ENCODE measurements around the gene FREY1.
"Not testable (repeated sequence)": the region's sequence is repeated elsewhere in the genome, so short reads cannot be mapped to it uniquely, and the experiment has no call there.

Gene FREY1

DNA sequence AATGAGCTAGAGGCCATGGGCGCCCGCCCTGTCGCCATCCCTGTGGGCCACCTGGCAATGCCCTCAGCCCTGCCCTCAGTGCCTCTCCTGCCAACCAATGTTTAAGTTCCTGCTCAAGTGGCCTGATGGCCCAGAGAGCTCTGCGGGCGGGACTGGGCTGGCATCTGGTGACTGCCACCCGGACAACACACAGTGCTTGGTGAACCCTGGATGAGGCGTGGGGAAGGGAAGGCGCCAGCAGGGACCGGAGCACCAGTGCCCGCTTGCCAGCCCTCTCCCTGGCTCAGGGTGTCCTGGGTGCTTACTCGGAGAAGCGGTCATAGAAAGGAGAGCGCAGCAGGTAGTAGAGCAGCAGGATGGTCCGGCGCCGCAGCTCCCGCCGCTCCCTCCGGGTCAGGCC, 6.4 kb upstream of the FREY1 start:
- DNase-seq = no peak

DNA sequence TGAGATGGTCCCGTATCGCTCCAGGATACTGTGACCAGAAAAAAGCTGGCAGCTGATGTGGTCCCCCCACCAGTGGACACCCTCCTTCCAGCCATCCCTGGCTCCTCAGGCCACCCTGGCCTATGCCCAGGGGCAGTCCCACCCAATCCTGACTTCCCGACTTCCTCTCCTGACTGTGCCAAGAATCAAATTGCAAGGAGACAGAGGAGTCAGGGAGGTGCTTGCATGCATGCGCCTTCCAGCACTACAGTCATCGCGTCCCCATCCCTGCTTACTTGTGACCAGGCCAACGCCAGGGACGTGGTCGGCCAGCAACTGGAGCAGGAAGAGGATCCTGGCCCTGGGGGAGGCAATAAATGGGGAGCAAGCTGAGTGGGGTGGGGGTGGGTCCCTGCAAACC, 3.6 kb upstream of the FREY1 start:
- DNase-seq = no peak

DNA sequence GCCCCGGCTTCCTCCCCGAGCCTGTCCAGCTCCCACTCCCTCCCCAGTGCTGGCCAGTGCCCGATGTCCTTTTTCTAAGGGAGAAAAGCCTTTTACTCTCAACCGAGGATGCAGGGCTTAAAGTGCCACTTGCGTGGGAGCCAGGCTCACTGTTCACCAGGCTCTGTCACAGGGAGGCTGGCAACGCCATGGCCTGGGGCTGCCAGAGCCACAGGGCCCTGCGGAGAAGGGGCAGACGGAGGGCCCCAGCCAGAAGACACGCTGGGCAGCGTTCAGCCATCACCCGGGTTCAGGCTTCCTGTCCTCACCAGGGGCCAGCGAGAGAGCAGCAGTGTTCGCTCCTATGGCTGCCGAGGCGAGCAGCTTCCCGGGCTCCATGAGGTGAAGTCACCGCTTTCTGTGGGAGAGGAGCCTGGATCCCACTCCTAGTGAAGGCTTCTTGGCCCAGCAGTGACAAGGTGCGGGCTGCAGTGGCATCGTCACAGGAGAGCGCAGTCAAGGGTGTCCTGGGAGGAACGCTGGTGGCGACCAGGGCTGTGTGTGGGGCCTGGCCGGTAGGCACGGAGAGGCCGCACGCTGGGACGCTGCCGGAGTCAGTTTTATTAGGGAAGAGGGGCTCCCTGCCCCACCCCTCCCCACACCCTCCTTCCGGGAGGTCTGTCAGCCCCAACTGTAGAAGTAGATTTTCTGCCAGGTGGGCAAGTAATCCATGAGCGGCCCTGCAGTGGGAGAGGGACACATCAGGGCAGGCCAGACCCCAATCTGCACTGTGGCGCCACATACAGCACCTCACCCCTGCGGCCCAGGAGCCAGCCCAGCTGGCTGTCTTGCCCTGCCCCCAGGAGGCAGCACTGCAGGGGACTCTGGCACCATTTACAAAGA, 2.8 kb upstream of the FREY1 start:
- DNase-seq = no peak

DNA sequence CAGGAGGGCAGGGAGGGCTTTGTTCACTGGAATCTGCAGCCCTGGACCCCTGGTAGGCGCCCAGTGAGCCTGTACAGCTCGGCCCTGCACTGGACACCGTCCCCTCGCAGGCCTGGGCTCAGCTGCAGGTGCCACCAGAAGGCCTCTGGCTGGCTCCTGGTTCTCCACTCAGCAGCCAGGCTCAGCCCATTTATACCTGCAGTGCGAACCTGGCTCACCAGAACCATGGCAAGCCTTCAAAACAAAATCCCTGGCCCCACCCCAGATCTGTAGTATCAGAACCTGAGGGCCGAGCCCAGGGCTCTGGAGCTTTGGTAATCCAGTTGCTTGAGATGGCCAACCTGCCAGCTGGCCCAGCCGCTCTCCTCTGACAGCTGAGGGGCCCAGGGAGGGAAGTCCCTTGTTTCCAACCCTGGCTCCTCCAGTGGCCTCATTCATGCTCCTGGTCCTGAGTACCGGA, 870 bp upstream of the FREY1 start:
- no peak for DNase-seq

DNA sequence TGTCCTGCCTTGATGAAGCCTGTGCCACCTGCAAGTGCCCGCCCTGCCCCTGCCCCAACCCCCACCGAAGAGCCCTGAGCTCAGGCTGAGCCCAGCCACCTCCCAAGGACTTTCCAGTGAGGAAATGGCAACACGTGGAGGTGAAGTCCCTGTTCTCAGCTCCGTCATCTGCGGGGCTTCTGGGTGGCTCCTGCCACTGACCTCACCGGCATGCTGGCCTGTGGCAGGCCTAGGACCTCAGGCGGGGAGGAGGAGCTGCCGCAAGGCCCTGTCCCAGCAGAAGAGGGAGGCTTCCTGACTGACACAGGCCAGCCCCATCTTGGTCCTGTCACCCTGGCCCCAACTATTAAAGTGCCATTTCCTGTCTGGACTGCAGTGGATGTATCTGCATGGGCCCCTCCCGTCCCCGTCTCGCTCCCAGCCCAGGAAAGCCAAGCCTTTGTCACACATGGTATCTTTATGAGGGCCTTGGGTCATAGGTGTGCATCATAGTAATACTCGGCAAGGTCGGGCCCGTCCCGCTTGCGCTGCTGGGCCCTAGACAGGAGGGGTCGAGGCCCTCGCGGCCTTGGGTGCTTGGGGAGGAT, 882 bp downstream of the FREY1 start:
- no peak for DNase-seq

DNA sequence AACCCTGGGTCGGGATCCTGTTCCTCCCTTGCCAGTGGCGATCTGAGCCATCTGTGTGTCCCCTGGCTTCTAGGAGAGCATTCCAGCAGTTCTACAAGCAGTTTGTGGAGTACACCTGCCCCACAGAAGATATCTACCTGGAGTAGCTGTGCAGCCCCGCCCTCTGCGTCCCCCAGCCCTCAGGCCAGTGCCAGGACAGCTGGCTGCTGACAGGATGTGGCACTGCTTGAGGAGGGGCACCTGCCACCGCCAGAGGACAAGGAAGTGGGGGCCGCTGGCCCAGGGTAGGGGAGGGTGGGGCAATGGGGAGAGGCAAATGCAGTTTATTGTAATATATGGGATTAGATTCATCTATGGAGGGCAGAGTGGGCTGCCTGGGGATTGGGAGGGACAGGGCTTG, 1.5 kb downstream of the FREY1 start:
- not testable (repeated sequence) for DNase-seq

DNA sequence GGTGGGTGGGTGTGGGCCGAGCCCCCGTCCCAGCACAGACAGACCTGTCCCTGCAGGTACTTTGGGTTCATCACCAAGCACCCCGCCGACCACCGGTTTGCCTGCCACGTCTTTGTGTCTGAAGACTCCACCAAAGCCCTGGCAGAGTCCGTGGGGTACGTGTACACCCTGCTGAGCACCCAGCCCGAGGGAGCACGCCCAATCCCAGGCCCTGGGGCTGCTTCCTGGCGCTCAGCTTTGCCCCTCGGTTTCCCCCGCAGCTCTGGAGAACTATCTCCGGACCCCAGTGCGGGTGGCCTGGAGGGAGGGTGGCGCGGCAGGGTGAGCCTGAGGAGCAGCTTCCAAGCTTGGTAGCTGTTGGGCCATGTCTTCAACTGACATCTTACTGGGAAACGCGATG, 2.0 kb downstream of the FREY1 start:
- DNase-seq = no peak

DNA sequence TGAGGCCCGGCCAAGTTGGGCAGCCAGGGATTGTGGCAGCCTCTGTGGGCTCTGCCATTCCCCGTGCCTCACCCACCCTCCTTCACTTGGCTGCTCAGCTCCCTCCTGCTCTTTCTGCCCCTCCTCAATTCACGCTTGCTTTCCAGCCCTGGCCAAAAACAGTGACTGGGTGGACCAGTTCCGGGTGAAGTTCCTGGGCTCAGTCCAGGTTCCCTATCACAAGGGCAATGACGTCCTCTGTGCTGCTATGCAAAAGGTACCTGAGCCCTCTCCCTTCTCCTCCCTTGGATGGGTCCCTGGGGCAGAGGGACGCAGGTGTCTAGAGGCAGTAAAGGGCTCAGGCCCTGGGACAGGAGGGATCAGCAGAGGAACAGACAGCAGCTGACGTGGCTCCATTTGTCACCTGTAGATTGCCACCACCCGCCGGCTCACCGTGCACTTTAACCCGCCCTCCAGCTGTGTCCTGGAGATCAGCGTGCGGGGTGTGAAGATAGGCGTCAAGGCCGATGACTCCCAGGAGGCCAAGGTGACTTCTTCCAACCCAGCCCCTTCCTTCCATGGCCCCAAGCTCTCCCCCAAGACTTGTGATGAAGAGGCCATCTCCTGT, 2.7 kb downstream of the FREY1 start:
- no peak for DNase-seq

DNA sequence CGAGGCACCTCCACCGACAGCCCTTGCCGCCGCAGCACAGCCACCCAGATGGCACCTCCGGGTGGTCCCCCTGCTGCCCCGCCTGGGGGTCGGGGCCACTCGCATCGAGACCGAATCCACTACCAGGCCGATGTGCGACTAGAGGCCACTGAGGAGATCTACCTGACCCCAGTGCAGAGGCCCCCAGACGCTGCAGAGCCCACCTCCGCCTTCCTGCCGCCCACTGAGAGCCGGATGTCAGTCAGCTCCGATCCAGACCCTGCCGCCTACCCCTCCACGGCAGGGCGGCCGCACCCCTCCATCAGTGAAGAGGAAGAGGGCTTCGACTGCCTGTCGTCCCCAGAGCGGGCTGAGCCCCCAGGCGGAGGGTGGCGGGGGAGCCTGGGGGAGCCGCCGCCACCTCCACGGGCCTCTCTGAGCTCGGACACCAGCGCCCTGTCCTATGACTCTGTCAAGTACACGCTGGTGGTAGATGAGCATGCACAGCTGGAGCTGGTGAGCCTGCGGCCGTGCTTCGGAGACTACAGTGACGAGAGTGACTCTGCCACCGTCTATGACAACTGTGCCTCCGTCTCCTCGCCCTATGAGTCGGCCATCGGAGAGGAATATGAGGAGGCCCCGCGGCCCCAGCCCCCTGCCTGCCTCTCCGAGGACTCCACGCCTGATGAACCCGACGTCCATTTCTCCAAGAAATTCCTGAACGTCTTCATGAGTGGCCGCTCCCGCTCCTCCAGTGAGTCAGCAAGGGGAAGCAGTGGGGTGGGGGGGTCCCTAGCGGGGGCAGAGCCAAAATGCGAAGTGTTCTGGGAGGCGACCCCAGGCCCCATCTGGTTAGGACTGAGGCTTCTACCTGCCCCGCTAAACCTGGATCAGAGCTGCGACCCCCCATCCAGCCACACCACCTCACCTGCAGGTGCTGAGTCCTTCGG, 4.4 kb downstream of the FREY1 start:
- DNase-seq = no peak

DNA sequence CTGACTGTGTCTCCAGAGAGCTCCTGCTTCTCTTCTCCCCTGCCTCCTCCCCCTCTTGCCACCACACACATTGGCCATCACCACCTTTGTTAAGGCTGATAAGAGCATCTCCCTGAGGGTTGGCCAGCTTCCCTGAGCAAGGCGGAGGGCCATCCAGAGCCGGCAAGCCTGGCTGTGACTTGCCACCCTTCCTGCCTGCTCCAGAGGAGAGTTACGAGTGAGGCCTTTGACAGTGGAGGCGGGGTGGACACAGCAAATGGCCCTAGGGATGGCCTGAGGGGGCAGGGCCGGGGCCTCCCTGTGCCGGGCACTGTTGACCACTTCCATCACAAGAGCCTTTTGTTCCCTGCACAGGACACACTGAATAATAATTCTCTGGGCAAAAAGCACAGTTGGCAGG, 5.4 kb downstream of the FREY1 start:
- no peak for DNase-seq

DNA sequence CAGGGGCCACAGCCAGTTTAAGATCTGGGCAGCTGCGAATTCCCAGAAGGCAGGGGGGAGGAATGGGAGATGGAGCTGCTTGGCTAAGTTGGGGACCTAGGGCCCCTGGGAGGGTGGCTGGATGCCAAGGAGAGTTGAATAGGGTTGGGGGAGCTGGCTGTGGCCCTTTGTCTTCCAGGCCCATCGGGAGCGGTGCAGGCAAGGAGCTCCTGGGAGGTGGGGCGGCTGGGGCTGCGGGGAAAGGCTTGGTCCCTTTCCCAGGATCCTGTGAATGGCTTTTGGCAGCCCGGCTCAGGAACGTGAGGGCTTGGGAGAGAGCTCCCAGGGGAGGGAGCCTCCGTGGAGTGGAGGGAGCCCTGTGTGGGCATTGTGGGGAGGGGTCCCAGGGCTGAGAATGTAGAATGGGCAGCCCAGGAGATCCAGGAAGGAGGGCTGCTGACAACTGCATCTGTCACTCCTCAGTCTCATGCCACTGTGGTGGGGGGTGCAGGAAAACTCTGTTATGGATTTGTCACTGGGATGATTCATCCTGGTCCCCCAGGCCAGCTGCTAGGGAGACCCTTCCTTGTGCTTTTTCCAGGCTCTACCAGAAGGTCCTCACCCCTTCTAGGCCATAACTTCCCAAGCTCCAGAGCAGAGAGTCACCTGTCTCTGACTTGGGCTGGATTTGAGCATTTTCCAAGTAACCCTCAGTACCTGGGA, 6.0 kb downstream of the FREY1 start:
- no peak for DNase-seq

DNA sequence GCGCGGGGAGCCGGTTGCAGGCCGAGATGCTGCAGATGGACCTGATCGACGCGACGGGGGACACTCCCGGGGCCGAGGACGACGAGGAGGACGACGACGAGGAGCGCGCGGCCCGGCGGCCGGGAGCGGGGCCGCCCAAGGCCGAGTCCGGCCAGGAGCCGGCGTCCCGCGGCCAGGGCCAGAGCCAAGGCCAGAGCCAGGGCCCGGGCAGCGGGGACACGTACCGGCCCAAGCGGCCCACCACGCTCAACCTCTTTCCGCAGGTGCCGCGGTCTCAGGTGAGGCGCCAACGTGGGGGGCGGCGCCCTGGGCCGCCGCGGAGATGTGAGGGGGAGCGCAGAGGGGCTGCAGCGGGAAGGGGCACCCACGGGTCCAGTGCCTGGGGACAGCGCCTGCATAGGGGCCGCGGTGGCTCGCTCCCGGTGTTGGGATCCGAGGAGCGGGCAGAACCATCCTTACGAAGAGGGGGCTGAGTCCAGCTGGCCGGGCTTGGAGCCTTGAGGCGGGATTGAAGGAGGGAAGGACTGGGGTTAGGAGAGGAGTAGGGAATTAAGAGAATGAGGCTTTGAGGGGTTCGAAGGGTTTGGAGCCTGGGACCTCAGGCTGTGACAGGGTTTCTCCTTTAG, 6.8 kb downstream of the FREY1 start:
- DNase-seq = not testable (repeated sequence)

DNA sequence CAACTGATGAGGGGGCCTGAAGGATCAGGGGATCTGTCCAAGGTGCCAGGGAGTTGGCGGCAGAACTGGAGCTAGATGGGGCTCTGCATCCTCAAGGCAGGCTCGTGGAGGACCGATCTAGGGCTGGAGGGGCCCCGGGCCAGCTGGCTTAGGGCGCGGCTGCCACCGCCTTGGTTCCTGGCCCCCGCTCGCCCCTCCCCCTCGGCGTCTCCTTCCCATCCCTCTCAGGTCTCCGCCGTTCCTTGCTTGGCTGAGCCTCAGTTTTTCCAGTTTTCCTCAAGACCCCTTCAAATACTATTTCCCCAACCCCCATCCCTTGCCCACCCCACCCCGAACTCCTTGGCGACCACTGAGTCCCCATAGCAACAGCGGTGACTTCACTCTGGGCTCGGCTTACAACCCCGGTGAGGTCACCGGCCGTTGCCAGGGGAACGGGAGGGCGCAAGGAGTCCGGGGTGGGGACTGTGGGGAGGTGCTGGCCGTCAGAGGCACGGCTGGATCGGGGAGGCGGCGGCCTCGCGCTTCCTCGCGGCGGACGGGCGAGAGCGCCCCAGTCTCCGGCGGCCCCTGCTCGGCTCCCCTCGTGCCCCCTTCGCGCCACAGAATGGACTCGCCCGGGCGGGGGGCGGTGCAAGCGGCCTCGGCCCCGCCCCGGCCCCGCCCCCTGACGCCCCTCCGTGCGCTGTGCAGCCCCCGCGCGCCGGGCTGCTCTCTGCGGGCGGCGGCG, 7.5 kb downstream of the FREY1 start:
- peak; percentile 16 for DNase-seq

DNA sequence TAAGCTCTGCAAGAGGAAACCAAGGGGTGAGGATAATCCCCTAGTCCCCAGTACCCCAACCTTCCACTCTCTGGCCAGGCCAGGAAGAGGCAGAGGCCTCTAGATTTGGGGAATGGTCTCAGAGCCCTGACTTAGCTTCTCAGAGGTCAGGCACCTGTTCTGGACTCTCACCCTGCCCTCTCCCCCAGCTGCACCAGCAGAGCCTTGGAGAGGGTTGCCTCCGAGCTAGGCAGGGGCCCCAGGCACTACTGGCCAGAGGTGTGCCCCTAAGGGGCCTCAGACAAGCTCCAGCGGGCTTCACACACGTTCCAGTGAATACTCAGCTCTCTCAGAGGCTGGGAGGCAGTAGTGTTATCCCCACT, 8.0 kb downstream of the FREY1 start:
- DNase-seq = no peak

DNA sequence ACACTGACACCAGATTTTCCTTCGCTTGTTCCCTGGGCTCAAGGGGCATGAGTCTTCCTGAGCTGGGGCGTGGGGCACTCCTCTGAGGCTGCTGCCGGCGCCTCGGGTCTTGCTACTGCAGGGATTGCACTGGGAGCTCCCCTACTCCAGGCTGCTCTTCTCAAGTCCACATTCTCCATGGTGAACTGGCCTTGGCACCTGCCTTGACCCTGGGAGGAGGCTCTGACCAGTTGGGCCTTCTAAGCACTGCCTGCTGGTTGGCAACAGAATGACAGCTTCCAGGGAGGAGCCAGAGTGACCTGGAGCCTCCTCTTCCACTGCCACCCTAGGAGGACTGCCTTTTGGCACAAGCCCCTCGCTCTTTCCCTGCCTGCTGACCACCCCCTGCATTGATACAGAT, 9.5 kb downstream of the FREY1 start:
- no peak for DNase-seq

DNA sequence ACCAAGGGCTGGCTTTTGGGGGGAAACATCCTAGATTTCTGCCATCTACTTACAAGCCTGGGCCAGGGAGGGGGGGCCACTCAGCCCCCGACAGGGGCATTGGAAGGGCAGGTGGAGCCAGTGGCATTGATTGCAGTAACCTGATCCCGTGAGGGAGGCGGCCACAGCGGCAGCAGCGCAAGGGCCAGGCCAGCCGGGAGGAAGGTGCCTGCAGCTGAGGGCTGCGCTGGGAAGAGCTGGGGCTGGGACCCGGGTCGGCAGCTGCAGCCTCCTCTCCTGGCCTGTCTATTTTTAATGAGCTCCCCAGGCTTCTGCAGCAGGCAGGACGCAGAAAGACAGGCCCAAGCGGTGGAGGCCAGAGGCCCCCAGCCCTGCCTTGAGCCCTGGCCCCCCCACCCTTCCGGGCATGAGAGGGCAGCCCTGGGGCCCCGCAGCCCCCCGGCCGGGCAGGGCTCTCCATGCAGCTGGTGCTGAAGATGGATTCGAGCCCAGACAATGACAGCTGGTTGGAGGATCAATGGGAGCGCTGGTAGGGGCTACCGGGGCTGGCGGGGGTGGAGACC, 10.6 kb downstream of the FREY1 start:
- peak; percentile 44 for DNase-seq

DNA sequence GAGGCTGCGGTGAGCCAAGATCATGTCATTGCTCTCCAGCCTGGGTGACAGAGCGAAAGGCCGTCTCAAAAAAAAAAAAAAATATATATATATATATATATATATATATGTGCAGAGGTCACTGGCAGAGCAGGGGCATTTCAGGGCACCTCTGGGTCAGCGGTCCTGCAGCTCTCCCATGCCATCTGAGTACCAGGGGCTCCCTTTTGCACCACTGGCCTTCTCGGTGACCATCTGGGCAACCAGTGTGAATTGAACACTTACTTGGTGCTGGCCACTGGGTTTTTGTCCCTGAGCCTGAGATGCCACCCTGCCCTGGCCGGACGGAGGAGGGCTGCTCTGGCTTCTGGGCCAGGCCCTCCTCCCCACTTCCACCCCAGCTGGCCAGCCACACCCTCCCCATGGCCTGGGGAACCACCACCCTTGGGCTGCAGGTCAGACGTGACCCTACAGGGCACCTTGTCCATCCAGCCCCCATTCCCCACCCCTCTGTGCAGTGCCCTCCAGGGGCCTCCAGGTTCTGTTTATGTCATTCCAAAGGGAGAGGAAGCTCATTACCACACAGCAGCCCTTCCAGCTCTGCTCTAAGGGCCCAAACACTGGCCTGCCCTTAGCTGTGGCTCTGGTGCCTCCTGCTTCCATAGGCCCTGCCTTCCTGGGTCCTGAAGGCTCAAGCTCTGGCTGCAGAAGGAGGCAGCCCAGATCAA, 11.4 kb downstream of the FREY1 start:
- DNase-seq = no peak

DNA sequence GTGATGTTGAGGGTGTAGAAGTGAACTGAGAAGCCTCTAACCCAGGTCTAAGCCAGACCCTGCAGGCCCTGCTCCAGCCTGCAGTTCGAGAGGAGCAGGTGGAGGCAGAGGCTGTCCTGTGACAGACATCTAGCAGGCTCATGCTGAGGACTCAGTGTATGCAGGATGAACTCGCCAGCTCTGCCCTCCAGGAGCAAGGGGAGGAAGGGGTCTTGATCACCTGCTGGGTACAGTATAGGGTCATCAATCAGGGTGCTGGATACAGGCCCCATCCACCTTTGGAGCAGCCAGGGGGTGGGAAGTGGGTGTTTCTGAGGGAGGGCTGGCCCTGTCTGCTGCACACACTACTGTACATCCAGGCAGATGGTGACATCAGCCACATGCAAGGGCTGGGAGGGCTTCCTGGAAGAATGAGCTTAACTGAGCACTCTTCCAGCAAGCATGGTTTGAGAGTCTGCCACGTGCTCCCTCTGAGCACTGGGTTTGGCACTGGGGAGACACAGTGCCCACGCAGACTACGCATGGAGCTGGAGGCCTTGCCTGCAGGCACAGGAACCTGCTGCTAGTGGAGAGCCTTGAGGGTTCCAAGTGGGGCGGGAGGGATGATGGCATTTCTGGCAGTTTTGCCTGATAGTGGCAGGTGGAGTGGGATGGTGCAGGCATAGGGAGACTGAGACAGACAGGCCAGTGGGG, 12.4 kb downstream of the FREY1 start:
- no peak for DNase-seq

DNA sequence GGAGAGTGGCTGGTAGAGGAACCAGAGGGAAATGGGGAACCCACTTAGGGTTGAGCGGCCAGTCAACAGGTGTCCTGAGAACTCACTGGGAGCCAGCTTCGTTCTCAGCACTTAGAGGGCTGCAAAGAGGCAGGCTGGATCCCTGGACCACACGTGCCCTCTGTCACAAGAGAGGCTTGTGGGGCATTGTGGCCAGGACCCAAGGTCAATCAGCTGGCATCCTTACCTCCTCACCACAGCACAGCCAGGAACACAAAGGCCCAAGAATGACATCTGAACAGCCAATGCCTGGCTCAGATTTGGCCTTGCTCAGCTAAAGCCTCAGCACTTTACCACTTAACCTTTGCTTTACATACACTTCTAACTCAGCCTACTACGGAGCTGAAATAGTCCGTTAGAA, 14.2 kb downstream of the FREY1 start:
- no peak for DNase-seq

Data from NCI-H524 treated with DMSO at 0.1 percent for 48 hours (cell line).